ENCODE data around the gene NUP214. TPM values are rescaled to one million over a fixed set of nuclear protein-coding genes. Genes with fewer than 3 reads are reported as not detected.

Gene NUP214
- total and polyA plus RNA-seq, 12 donors = 22.6 to 76.6 (median 36.8) TPM

DNA sequence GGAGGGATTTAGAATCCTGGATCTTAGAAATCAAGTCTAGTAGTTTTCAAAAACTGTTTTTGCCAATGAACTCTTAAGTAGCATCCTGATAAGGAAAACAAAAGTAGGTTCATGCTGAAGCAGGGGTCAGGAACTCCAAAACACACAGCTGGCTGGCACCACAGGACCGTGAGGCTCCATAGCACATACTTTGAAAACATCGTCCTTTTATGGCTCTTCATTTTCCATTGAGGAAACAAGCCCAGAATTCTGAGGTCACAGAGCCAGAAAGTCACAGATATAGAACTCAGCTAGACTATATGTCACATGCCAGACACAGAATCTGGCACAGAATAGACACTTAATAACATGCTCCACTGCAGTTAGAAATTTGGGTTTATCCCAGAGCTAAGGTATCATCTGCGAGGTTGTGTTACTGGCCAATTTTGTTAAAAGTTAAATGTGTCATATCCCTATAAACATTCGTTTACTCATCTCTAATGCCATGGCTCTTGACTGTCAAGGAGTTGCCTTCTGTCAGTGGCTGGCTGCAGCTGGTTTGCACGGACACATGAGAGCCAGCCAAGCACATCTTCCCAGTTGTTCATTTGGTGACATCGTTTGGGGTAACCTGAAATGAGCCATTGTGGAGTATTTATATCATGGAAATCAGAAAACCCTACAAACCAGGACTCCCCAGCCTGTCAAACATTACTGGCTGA, 92.1 kb downstream of the NUP214 start:
- Histone ChIP-seq H3K27ac (no peak overlapping the region), H3K9me3 (replicated peaks in 1 of 3) (no peaks in the 10 kb centered on the region), H3K27me3 (no peaks in the 10 kb centered on the region), H3K36me3 (replicated peaks in 1 of 2) (peaks cover 0 to 10% of the 10 kb centered on the region in 2 donors), H3K4me1 (replicated peaks in 1 of 2) (peaks cover 0 to 6% of the 10 kb centered on the region in 2 donors), H3K4me3 (no peak overlapping the region)
- intact Hi-C loops (cut with DNase I) = no loop called here
- WGBS, 4 donors = 74 to 83% (median 78%) methylated on average over 6 of the region's 6 CpGs
- DNase-seq = no peak
- TF ChIP-seq POLR2A (IDR thresholded peaks at IDR 0.05) = no peak
- TF ChIP-seq CTCF (IDR thresholded peaks at IDR 0.05) = no peak

DNA sequence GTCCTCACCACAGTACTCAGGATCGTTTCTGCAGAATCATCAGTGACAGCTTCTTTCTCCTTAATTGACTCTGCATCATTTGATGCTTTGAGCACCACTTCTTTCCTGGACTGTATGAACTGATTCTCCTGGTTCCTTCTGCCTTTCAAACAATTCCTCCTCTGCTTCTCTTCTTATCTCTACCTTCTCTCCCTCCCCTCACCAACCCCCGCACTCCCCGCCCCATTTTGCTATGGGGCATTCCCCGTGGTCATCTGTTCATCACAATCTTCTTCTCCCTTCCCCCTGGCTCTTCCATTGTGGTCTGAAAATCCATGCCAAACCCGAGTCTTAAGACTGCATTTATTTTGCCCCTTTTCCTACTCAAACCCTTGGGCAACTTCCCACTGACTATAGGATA, 93.0 kb downstream of the NUP214 start:
- H3K4me3 ChIP-seq = no peak overlapping the region
- H3K4me1 ChIP-seq (replicated peaks in 1 of 2) = peaks cover 0 to 6% of the 10 kb centered on the region in 2 donors
- no peak for DNase-seq
- no peak overlapping the region for H3K27ac ChIP-seq
- intact Hi-C loops (cut with DNase I) = no loop called here
- no peaks in the 10 kb centered on the region for H3K9me3 ChIP-seq (replicated peaks in 1 of 3)
- peaks cover 0 to 13% of the 10 kb centered on the region in 2 donors for H3K36me3 ChIP-seq (replicated peaks in 1 of 2)
- TF ChIP-seq CTCF (IDR thresholded peaks at IDR 0.05) = no peak
- TF ChIP-seq POLR2A (IDR thresholded peaks at IDR 0.05) = no peak
- H3K27me3 ChIP-seq = no peaks in the 10 kb centered on the region
- 83 to 90% (median 88%) methylated on average over 5 of the region's 5 CpGs for WGBS, 4 donors

DNA sequence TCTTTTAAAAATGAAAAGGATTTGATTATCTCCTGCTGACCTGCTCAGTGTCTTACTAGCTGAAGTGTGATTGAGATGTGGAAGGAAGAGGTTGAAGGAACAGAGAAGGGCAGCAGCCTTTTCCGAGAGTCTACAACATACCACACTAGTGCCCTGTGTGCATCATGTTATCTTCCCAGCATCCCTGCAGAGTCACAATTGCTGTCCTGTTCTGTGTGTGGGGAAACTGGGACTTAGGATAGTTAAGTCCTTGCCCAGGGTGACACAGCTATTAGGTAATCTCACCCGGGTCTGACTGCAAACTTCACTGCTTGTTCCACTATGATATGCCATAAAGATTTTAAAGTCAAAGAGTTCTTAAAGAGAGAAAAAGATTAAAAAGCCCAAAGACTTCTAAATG, 95.1 kb downstream of the NUP214 start:
- 71 to 81% (median 76%) methylated on average over 2 of the region's 2 CpGs for WGBS, 4 donors
- Histone ChIP-seq H3K36me3 (replicated peaks in 1 of 2) (peaks cover 0 to 13% of the 10 kb centered on the region in 2 donors), H3K27ac (no peak overlapping the region), H3K27me3 (no peaks in the 10 kb centered on the region), H3K4me1 (replicated peaks in 1 of 2) (no peaks in the 10 kb centered on the region), H3K9me3 (replicated peaks in 1 of 3) (no peaks in the 10 kb centered on the region), H3K4me3 (no peak overlapping the region)
- intact Hi-C loops (cut with DNase I) = no loop called here
- TF ChIP-seq POLR2A (IDR thresholded peaks at IDR 0.05) (no peak), CTCF (IDR thresholded peaks at IDR 0.05) (no peak)
- DNase-seq = no peak

DNA sequence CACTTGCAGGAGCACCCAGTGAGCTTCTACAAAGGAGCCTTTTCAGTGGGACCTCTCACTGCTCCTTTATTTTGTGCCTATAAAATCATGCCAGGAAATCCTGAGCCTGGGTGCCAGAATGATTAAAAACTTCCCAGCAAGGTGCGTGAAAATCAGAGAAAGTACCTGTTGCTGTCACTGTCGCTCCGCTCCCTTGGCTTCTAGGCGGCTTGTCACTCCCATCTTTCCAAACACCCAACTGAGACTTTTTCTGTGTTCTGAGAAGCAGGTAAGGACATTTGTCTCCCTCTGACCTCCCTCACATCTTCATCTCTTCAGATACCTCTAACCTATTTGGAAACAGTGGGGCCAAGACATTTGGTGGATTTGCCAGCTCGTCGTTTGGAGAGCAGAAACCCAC, 97.1 kb downstream of the NUP214 start:
- DNase-seq = no peak
- Histone ChIP-seq H3K36me3 (replicated peaks in 1 of 2) (peaks cover 0 to 13% of the 10 kb centered on the region in 2 donors), H3K27ac (no peak overlapping the region), H3K4me3 (no peak overlapping the region), H3K4me1 (replicated peaks in 1 of 2) (peaks cover 0 to 9% of the 10 kb centered on the region in 2 donors), H3K9me3 (replicated peaks in 1 of 3) (no peaks in the 10 kb centered on the region), H3K27me3 (no peaks in the 10 kb centered on the region)
- TF ChIP-seq CTCF (IDR thresholded peaks at IDR 0.05) (no peak), POLR2A (IDR thresholded peaks at IDR 0.05) (no peak)
- intact Hi-C loops (cut with DNase I) = no loop called here
- WGBS, 4 donors = 88 to 99% (median 97%) methylated on average over 6 of the region's 6 CpGs

Data from adrenal gland (tissue), 12 donors.